Spleen (tissue), 11 donors: ENCODE data around the gene PIM3. TPM values are rescaled to one million over a fixed set of nuclear protein-coding genes. Genes with fewer than 3 reads are reported as not detected.

ENCODE experiments used
- DNase-seq: peaks from one replicate; pipeline ENCODE4 v3.0.0-alpha.2; 2020
- H3K27ac ChIP-seq, 8 donors: fragments of 200-600 bp; sonication (generic) in 7 of 8; 1 replicate in 4 of 8; 2 replicates in 4 of 8; pipeline versions ENCODE4 v1.5.0 to v1.8.0; 2016 to 2021; ENCODE audit warnings: inconsistent platforms in 4 of 8, mild to moderate bottlenecking in 4 of 8, moderate library complexity in 1 of 8
- H3K27me3 ChIP-seq, 7 donors: fragments of 200-600 bp; sonication (generic) in 6 of 7; replicated peaks in 1 of 7; 1 replicate in 4 of 7; 2 replicates in 3 of 7; pipeline versions ENCODE4 v1.5.0 to v1.8.0; 2016 to 2021; ENCODE audit warnings: inconsistent platforms in 3 of 7, mild to moderate bottlenecking in 1 of 7
- H3K36me3 ChIP-seq, 6 donors: fragments of 200-600 bp; sonication (generic) in 5 of 6; 1 replicate in 4 of 6; 2 replicates in 2 of 6; pipeline versions ENCODE4 v1.5.0 to v1.8.0; 2016 to 2021; ENCODE audit warnings: inconsistent platforms in 2 of 6
- H3K4me1 ChIP-seq, 6 donors: fragments of 200-600 bp; sonication (generic) in 5 of 6; 1 replicate in 3 of 6; 2 replicates in 3 of 6; pipeline versions ENCODE4 v1.5.0 to v1.8.0; 2016 to 2021; ENCODE audit warnings: inconsistent platforms in 3 of 6
- H3K4me3 ChIP-seq, 8 donors: fragments of 200-600 bp; sonication (generic) in 7 of 8; 1 replicate in 4 of 8; 2 replicates in 4 of 8; pipeline versions ENCODE4 v1.5.0 to v1.8.0; 2016 to 2021; ENCODE audit warnings: inconsistent platforms in 4 of 8, mild to moderate bottlenecking in 4 of 8, moderate library complexity in 2 of 8
- H3K9me3 ChIP-seq, 8 donors: fragments of 200-600 bp; sonication (generic) in 7 of 8; 1 replicate in 4 of 8; 2 replicates in 4 of 8; pipeline versions ENCODE4 v1.5.0 to v1.8.0; 2016 to 2021; ENCODE audit warnings: inconsistent platforms in 4 of 8
- POLR2A ChIP-seq, 3 donors: fragments of 450-650 bp; IDR thresholded peaks; one replicate each; pipeline ENCODE4 v1.5.1; 2017; ENCODE audit warnings: antibody characterized with exemption in 3 of 3, mild to moderate bottlenecking in 1 of 3
- POLR2AphosphoS5 ChIP-seq, 3 donors: sonication (generic); formaldehyde crosslinking; IDR thresholded peaks; one replicate each; pipeline ENCODE4 v1.5.1; 2017; ENCODE audit warnings: antibody characterized with exemption in 3 of 3
- WGBS, 5 donors: extraction: QIAGEN DNeasy Blood & Tissue Kit in 3 of 5; methylation state at CpG; one replicate each; pipeline versions ENCODE4 v1.1.5 to v1.1.7; 2013 to 2018; 5-methylcytosine and 5-hydroxymethylcytosine counted together
- intact Hi-C: fragments of 100-400 bp; cut with DNase I; formaldehyde crosslinking; loops from one replicate; pipeline ENCODE4 v1.15.0; 2023; ENCODE audit warnings: low total_unique reads
- polyA plus RNA-seq, 3 donors: library from polyadenylated mRNA; stranded (reverse); fragments of 200-250 nt; gene quantifications; one replicate each; pipeline ENCODE4 v1.2.1, GENCODE V29; 2013
- total RNA-seq, 7 donors: library from RNA; depleted of rRNA in 3 of 7; stranded (reverse); fragments of >200 nt in 3 of 7; fragmentation: NEBNext Ultra II Directional in 4 of 7; extraction: Animal tissue kit (Norgen Biotek cat#: 25700) in 4 of 7; gene quantifications; one replicate each; pipeline versions ENCODE4 v1.1.0 to v1.2.1, GENCODE V29; 2016 to 2021
- TF ChIP-seq, protein P1 (sequence below), 11 experiments: fragments of 200-600 bp in 7 of 11; fragments of 450-650 bp in 4 of 11; sonication (generic) in 4 of 11; IDR thresholded peaks in 8 of 11; conservative IDR thresholded peaks in 3 of 11; 1 replicate in 7 of 11; 2 replicates in 4 of 11; pipeline versions ENCODE4 v1.4.0 to v1.8.0; 2016 to 2021; ENCODE audit warnings: antibody characterized with exemption in 11 of 11, inconsistent platforms in 4 of 11, mild to moderate bottlenecking in 1 of 11
- donor health status: healthy with polysubstance abuse.
- donor health status: DM: no; HTN: no; CAD: no; lungs with moderate emphysema.
- donor health status: DM: no; HTN: no; CAD: no.
- donor health status: Bipolar disorder and iron deficiency.
- donor health status: healthy.
- donor health status: DM: no; HTN: no; CAD: no.
- donor health status: DM: yes; HTN: yes; CAD: no.

PIM3 gene
- total and polyA plus RNA-seq, 10 donors: 49.5 to 134 (median 93.6) TPM

DNA sequence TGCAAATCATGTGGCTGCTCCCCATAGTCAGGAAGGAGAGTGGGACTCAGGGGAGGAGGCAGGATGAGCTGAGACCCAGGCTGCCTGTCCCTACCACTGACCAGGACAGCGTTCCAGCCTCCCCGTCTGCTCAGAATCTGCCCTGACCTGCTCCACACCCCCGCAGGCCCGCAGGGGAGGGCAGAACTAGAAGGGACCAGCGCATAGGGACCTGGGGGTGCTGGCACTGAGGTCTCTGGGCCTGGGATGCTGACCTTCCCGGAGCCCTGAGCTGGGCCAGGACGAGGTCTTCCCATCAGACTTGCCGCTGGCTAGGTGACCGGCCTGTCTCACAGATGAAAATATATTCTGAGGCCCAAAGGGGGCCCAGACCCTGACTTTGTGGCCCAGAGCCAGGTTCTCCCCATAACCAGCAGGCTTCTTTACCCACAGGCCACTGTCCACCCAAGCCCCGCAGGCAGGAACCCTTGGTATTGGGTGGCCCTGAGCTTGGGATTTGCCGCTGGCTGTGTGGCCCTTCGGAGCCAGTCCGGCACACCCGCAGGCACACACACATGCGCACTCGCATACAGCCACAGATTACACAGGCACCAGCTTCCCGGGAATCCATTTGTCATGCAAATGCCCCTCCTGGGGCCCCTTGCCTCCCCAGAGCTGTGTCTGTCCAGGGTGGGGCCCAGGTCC, 13.8 kb upstream of the PIM3 start:
- H3K4me3 ChIP-seq: no peak overlapping the region

DNA sequence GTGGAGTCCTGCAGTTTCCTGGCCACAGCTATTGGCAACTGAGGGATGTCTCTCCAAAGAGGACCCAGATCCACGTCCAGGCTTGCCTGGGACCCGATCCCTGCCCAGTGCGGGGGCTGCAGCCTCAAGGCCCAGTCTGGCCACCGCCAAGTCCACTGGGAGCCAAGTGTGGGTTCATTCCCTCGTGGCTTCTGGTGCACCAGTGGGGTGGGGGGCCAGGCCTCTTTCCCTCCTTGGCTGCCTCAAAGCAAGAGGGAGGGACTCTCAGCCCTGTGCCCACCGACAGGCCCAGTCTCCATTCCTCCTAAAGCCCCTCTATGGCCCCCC, 13.3 kb upstream of the PIM3 start:
- Histone ChIP-seq H3K36me3 (no peaks in the 10 kb centered on the region), H3K27ac (peak overlapping the region in 1 of 8 donors; percentile 40), H3K27me3 (no peaks in the 10 kb centered on the region), H3K9me3 (no peaks in the 10 kb centered on the region), H3K4me1 (peaks cover 0 to 42% (median 18%) of the 10 kb centered on the region in 6 donors), H3K4me3 (no peak overlapping the region)
- 89 to 97% (median 93%) methylated on average over 4 to 6 of the region's 6 CpGs for WGBS, 5 donors
- TF ChIP-seq, protein P1, sequence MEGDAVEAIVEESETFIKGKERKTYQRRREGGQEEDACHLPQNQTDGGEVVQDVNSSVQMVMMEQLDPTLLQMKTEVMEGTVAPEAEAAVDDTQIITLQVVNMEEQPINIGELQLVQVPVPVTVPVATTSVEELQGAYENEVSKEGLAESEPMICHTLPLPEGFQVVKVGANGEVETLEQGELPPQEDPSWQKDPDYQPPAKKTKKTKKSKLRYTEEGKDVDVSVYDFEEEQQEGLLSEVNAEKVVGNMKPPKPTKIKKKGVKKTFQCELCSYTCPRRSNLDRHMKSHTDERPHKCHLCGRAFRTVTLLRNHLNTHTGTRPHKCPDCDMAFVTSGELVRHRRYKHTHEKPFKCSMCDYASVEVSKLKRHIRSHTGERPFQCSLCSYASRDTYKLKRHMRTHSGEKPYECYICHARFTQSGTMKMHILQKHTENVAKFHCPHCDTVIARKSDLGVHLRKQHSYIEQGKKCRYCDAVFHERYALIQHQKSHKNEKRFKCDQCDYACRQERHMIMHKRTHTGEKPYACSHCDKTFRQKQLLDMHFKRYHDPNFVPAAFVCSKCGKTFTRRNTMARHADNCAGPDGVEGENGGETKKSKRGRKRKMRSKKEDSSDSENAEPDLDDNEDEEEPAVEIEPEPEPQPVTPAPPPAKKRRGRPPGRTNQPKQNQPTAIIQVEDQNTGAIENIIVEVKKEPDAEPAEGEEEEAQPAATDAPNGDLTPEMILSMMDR (IDR thresholded peaks at IDR 0.05 in 8 of 11, conservative IDR thresholded peaks at IDR 0.05 in 3 of 11): no peak
- no peak for TF ChIP-seq POLR2AphosphoS5 (IDR thresholded peaks at IDR 0.05)
- no peak for TF ChIP-seq POLR2A (IDR thresholded peaks at IDR 0.05)
- no peak for DNase-seq
- intact Hi-C loops: no loop called here

More for the DNA sequence above, 13.8 kb upstream of the PIM3 start:
- Histone ChIP-seq H3K9me3 (no peaks in the 10 kb centered on the region), H3K4me1 (peaks cover 0 to 36% (median 16%) of the 10 kb centered on the region in 6 donors), H3K27ac (peak overlapping the region in 1 of 8 donors; percentile 40), H3K36me3 (no peaks in the 10 kb centered on the region), H3K27me3 (no peaks in the 10 kb centered on the region)
- WGBS, 5 donors: 94 to 99% (median 96%) methylated on average over 10 to 17 of the region's 17 CpGs
- TF ChIP-seq, protein P1 (IDR thresholded peaks at IDR 0.05 in 8 of 11, conservative IDR thresholded peaks at IDR 0.05 in 3 of 11): no peak
- no peak for TF ChIP-seq POLR2AphosphoS5 (IDR thresholded peaks at IDR 0.05)
- no peak for TF ChIP-seq POLR2A (IDR thresholded peaks at IDR 0.05)
- intact Hi-C loops: no loop called here
- DNase-seq: no peak

DNA sequence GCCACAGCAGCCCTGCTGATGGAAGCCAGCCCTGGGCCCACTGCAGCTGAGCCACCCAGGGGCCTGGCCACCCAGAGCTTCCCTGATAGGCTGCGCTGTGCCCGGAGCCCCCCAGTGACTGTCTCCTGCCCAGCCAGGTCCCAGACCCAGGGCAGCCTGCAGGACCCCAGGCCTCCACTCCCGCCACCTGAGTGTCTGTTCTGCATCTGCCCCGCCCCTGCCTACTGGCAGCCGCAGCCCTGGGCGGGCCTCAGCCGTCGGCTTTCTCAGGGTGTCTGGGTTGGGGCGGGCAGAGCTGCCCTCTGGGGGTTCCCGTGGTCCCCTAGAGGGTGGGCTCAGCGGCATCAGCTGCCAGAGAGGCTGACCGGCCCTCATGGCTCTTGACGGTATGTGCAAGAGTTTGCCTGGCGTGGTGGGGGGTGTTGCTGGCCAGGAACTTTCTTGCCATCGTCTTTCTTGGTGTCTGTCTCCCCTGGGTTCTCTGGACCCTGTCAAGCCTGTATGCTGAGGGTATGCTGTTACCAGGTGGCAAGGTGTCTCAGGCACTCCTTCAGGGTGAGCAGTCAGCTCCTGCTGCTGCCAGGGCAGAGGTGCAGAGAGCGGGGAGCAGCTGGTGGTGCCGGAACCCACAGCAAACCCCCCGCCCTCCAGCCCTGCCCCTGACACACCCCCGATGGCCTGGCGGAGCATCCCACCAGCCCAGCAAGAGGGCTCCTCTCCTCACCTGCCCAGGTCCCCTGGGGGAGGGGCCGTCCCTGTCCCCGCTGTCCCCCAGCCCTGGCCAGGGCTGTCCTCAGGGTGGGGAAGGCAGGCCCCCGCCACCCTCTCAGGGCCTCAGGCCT, 12.2 kb upstream of the PIM3 start:
- Histone ChIP-seq H3K4me3 (no peak overlapping the region), H3K4me1 (peaks cover 0 to 52% (median 26%) of the 10 kb centered on the region in 6 donors), H3K27ac (no peak overlapping the region), H3K9me3 (no peaks in the 10 kb centered on the region), H3K36me3 (no peaks in the 10 kb centered on the region), H3K27me3 (no peaks in the 10 kb centered on the region)
- DNase-seq: no peak
- WGBS, 5 donors: 89 to 100% (median 94%) methylated on average over 4 to 23 of the region's 23 CpGs
- TF ChIP-seq POLR2A (IDR thresholded peaks at IDR 0.05): no peak
- no peak for TF ChIP-seq POLR2AphosphoS5 (IDR thresholded peaks at IDR 0.05)
- TF ChIP-seq, protein P1 (IDR thresholded peaks at IDR 0.05 in 8 of 11, conservative IDR thresholded peaks at IDR 0.05 in 3 of 11): no peak
- intact Hi-C loops: no loop called here
